Astrocyte of the hippocampus (primary cell): ENCODE measurements around the gene MYO1D.
A peak's percentile ranks its signal among the peaks of the same experiment; 100 is the strongest.
"Not testable (repeated sequence)": the region's sequence is repeated elsewhere in the genome, so short reads cannot be mapped to it uniquely, and the experiment has no call there.

Experiments
- DNase-seq: peaks from one replicate; pipeline ENCODE4 v3.0.0; 2011; ENCODE audit warnings: low read depth, low spot score

MYO1D gene

DNA sequence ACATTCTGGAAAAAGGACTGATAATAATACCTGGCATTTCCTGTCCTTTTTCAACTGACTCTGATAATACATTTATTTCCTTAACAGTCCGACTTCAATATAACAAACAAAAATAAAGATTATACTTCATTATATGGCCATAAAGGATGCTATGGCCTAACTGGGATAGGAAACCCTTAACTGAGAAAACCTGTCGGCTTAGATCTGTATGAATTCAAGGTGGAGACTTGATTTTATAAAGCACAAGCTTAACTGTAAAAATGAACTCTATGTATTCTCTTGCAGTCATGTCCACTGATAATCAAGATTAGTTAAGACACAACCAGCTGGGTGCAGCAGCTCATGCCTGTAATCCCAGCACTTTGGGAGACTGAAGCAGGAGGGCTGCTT, 102.2 kb downstream of the MYO1D start:
- DNase-seq, result no peak

DNA sequence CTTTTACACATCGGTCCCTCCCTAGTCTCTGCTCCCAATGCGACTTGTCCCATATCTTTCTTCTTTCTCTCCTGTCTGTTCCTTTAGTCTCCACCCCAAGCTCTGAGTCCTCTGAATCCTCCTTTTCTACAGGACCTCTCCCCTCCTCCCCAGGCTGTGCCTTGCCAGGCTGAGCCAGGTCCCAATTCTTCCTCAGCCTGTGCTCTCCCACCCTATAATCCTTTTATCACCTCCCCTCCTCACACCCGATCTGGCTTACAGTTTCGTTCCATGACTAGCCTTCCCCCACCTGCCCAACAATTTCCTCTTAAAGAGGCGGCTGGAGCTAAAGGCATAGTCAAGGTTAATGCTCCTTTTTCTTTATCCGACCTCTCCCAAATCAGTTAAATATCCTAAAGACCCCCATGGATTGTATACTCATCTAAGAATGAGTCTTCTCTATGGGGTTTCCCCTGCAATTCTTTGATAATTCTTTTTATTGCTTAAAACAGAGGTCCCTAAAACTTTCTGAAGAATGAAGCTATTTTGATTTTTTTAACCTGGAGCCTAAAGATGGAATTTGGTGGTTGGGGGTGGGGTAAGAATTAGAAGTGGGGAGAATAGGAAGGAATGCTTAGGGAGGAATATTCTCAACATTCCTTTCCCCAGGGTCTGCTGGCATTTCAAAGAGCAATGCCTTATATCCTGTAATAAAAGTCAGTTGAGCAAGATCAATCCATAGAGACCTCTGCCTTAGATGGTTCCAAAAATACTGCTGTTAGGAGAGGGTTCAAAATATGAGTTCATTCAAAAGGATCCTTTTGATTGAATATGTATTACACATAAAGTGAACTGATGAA, 102.8 kb downstream of the MYO1D start:
- no peak for DNase-seq

DNA sequence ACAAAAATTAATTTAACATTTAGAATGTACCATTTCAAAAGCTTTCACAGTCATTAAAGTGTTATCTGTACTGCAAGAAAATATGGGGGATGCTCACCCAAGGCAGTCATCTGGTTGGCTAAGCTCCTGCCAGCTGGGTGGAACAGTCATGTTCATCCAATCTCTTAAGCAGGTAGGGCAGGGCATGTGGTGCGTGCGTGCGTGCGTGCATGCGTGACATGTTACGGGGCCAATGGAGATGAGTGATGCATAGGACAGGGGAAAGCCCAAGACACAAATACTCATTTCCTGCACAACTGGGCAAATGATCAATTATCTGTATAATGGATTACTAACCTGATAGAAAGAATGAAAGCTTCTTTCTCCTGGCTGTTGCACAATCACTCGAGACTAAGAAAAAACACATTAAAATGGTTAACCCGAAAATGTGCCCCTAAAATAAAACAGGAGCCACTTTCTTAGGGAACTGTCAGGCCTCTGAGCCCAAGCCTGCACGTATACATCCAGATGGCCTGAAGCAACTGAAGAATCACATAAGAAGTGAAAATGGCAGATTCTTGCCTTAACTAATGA, 104.4 kb downstream of the MYO1D start:
- no peak for DNase-seq

DNA sequence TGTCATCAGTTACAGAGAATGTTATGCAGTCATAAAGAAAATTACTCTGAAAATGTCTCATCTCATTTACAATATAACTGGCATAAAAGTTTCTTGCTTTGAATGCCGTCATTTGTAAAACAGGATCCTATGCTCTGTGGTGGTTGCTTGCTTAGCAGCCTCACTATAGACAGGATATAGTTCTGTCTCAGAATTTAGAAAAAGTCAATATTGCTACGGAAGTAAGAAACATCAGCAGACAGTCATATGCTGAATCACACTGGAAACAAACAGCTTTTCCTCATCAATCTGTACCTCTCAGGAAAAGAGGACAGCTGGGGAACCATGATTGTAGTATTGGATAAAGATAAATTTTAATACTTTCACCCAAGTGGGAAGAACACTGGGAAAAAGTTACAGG, 105.5 kb downstream of the MYO1D start:
- DNase-seq, result no peak

DNA sequence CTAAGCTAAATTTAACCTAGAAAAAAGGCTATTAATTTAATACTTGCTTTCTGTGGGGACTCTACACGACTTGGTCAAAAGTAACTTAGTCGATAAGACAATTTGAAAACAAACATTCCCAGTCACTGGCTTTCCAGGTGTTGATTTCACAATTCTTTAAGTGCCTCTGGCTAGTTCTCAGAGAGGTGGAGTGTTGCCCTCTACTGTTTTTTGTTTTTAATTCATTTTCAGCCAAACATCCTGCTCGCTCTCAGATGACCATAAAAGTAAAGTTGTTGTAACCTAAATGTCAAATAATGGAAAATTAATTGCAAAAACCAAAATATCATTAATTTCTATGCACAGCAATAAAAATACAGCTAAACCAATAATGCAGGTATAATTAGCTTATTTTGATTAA, 107.1 kb downstream of the MYO1D start:
- DNase-seq, result no peak

DNA sequence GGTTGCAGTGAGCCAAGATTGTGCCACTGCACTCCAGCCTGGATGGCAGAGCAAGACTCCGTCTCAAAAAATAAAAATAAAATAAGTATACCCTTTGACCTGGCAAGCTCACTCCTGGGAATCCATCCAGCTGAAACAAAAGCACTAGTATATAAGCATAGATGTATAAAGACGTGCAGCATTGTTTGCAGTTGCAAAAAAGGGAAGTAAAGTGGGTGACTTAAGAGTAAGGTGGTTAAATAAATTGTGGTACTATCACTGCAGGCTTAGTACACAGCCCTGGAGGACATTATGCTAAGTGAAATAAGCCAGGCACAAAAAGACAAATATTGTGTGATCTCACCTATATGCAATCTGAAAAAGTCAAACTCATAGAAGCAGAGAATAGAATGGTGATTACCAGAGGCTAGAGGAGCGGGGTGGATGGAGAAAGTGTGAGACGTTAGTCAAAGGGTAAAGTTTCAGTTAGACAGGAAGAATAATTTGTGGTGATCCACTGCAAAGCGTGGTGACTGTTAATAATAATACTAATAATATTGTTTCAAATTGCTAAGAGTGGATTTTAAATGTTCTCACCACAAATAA, 113.0 kb downstream of the MYO1D start:
- DNase-seq, result no peak

DNA sequence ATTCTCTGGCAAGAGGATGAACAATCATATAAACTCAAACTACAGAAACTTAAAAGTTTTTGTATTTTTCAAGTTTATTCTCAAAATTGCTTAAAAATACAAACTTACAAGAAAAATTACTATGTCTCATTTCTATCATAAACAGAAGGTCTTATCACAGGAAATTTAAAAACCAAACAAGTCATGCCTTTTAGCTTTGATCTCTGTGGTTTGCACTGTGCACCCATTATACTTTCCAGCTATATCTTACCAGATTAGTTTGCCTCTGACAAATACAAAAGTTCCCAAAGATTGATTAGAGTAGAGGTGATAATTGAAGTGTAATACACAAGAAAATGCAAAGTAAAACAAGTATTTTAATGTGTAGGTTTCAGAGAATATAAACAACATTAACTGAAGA, 117.4 kb downstream of the MYO1D start:
- DNase-seq, result no peak

DNA sequence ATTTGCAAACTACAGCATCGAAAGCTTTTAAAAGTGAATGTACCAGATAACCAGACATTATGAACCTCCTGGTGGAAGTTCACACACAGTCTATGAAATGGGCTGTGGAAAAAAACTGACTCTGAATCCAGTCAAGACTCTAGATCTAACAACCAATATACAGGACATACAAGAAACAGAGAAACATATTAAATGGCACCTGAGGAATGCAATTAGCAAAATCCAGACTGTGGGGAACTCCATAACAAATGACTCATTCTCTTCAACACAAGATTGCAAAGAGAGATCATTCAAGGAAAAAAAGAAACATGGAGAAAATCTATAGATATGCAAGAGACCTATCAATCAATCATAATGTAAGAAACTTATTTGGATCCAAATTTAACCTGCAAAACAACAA, 119.0 kb downstream of the MYO1D start:
- DNase-seq, result peak; percentile 29

DNA sequence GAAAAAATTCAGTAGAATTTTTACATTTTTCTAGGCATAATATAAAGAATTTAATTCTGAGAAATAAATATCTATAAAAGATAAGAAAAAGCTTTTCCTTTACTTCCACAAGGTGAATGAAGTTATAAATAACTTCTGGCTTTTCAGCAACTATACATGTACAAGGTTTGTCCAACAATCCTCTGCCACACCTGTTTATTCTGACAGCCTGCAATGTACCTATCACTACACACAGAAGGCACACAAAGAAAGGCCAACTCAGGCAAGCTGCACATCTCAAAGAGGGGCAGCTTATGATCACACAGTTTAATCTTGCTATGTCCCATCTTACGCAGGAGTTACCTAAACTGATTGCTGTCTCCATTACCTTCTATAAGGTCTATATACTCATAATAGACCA, 120.2 kb downstream of the MYO1D start:
- DNase-seq, result no peak

DNA sequence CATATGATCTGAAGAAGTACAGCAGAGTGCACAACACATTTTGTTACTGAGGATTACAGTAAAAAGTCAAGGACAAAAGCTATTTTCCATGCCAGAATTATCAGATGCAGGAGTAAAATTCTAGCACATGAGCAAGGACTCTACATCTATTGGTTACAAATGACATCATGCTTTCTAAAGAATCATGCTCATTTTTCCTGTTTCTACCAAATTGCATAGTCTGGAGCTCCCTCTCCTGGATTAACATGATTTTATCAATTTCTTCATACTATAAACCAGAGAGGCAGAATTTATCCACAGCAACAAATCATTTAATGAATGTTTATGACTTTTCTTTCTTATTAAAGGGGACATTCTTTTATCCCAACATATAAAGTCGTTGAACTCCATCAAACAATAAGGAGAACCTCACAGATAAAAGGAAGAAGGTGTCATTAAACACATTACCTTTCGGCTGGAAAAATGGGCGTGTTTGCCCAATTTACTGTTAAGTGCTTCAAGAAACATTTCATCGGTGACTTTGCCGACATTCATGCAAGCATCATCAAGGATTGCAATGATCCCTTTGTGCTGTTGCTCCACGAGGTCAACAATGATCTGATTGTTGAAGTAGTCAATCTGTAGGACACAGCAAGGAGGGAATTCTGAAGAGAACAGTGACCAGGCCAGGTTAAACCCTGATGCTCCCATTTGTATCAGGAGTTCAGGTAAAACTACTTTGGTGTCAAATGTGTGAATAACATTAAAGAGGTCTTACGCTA, 121.7 kb downstream of the MYO1D start:
- peak; percentile 80 for DNase-seq

DNA sequence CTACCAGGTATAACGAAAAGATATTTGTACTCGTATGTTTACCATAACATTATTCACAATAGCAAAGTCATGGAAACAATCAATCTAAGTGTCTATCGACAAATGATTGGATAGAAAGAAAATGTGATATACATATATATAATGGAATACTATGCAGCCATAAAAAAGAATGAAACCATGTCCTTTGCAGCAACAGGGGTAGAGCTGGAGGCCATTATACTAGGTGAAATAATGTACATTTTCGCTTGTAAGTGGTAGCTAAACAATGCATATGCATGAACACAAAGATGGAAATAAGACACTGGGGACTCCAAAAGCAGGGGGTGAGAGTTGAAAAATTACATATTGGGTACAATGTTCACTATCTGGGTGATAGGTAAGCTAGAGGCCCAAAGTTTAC, 124.0 kb downstream of the MYO1D start:
- no peak for DNase-seq

DNA sequence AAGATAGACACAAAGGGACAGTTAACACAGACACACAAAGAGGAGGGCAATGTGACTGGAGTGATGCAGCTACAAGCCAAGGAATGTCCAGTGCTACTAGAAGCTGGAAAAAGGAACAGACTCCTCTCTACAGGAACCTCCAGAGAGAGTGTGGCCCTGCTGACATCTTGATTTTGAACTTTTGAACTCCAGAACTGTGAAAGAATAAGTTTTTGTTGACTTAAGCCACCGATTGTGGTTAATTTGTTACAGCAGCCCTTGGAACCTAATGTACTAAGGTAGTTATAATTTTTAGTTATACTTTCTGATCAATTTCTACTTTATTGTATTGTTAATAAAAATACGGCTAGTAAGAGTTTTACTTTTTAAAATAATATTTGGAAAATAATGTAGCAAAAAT, 129.1 kb downstream of the MYO1D start:
- no peak for DNase-seq

DNA sequence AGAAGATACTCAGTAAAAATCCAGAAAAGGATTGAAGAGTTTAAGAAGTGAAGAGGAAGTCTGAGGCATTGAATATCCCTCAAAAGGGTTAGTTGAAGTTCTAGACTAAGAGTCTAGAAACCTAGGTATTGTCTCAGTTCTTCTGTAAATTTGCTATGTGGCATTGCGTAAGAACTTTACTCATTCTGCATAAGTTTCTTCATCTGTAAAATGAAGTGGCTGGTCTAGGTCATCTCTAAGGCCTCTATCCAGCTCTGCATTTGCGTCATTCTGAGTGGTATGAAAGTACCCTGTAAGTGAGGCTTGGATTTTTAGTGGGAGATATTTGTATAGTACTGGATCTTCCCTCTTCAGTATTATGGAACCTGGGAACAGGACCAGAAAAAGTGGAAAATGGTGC, 130.2 kb downstream of the MYO1D start:
- DNase-seq, result no peak

DNA sequence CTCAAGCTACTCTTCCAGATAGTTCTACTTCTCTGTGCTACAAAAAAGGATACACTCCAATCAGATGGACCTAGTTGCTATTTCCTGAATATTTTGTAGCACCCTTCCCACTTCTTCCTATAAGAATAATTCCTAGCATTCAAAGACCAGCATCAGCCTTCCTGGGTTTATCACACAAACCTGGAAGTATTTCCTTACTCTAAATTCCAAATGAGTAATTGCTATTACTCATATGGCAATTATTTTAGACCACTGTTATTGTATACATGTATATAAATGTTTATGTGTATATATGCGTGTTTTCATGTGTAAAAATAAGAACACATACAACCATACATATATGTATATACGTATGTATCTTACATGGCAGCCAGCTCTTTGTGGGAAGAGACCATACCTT, 130.6 kb downstream of the MYO1D start:
- no peak for DNase-seq

DNA sequence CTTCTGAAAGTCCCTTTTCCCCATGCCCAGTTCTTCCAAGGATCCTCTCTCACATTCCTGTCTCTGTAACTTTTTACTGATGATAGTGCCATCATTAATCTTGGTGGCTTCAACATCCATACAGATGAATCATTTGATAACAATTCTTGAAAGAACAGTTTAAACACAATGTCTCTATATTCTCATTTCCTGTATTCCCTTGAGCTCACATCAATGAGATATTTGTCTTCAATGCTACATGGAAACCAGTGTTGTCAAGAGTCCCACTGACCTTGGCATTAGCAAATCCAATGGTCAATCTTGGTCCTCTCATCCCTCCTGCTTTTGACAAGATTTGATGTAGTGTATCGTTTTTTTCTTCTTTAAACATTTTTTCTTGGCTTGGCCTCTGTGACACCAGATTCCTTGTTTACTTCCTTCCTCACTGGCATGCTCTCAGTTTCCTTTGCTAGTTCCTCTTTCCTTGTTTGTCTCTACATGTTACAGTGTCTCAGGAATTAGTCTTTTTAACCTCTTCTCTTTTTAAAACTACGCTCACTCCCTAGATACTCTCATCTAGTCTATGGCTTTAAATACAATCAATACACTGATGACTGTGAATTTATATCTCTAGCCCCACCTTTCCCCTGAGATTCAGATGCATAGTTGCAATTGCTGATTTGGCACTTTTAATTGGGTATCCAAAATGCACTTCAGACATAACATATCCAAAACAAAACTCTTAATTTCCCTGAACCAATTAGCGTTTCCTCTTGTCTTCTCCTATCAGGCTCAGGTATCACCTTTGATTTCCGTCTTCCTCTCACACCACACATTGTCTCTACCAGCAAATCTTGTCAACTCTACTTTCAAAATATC, 134.0 kb downstream of the MYO1D start:
- DNase-seq, result no peak

DNA sequence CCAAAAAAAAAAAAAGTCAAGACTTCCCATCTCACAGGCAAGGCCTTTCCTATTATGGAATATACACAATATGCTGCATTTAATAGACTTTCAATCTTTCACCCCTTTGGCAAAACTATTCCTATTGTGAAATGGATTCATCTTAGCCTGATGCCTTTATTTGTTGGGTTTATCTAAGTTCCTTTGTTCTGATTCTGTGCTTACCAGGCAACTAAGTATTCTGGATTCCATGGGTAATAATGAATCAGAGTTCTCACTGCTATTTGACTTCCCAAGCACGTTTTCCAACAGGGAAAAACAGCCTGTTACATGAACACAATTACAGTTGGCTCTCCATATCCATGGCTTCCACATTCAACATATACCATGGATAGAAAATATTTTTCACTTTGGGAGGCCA, 135.5 kb downstream of the MYO1D start:
- DNase-seq, result no peak

DNA sequence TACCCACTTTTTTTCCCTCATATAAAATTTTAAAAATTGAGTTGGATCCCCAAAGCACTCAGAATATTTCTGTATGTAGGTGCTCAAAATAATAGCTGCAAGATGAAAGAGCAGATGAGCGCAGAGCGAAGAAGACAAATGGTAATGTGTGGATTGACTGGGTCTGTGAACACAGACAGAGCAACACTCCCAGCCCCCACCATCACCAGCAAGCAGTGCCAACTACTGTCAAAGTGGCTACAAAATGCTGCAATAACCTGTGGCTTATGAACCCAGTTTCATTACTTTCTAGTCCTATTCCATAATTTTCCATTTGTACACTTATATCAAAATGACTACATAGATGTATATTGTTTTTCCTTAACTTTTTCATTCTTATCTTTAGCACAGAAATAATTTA, 137.2 kb downstream of the MYO1D start:
- DNase-seq, result no peak

DNA sequence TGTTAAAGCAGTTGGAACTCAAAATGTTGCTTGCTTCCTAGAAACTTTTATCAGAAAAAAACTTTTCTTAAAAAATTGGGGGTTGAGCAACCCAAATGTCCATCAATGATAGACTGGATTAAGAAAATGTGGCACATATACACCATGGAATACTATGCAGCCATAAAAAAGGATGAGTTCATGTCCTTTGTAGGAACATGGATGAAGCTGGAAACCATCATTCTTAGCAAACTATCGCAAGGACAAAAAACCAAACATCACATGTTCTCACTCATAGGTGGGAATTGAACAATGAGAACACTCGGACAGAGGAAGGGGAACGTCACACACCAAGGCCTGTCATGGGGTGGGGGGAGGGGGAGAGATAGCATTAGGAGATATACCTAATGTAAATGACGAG, 137.8 kb downstream of the MYO1D start:
- DNase-seq, result not testable (repeated sequence)

DNA sequence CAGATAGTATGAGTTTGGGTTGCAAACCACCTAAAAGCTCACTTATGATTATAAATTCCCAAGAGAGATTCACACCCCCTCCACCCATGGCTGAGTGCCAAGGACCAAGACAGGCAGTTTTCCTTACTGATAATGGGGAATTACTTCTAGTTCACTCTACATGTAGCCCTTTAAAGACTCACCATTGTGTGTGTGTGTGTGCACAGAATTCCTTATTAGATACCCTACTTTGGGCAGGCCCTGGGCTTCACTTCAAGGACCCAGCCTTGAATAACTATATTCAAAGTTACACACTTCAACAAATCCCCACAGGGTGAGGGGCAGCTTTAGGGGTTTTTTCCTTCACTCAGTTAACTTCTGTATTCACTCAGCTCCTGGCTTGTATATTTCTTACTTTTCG, 143.5 kb downstream of the MYO1D start:
- no peak for DNase-seq

DNA sequence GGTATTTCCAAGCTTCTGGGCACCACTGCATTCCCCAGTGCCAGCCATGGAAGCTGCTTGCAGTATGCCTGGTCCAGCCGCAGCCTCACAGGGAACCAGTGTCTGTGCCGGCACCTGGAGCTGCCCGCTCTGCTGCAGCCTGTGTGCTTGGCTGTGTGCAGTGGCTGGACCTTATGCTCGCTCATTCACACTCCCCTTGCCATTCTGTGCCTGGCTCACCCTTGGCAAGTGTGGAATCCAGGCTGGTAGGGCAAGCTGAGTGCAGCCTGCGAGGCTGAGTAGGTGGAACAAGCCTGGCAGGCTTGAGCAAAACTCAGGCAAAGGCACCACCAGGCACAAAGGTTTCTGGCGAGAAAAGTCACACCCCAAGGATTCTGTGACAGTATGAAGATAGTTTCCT, 144.0 kb downstream of the MYO1D start:
- no peak for DNase-seq

DNA sequence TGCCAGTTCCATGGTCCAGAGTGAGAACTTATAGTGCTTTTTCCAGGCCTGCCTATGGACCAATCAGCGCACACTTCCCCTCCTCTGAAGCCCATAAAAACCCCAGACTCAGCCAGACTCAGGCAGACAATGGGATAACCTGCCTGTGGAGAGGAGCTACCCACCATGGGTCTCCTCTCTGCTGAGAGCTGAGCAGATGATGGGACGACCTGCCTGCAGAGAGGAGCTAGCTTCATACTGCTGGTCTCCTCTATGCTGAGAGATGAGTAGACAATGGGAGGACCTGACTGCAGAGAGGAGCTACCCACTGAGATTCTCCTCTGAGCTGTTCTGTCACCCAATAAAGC, 144.7 kb downstream of the MYO1D start:
- DNase-seq, result no peak
